ENCODE measurements around the gene CCT8. TPM values are rescaled to one million over a fixed set of nuclear protein-coding genes. Genes with fewer than 3 reads are reported as not detected.

CCT8 gene
- total RNA-seq, 1 experiment from 2014 or later, result 356 TPM

DNA sequence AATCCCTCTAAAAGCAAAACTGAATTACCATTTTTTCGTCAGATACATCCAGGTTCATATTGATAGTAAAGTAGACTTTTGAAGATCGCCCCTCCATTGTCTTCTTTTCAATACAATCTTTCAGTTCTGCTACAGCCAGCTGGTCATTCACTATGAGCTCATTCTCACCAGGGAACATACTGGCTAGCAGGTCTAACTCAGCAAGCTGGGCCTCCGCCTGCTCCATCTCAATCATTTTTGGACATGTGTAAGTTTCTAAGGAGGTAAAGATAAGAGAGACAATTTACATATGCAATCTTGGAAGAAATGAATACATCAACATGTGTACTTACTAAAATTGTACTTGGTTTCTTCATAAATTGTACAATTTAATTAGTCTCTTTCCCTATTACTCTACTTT is 65.1 kb downstream of the CCT8 start:
- no peaks in the 10 kb centered on the region for H3K23me2 ChIP-seq (ENCODE audit: insufficient read length, low read depth, low read length, poor library complexity, severe bottlenecking)
- Mint-ChIP-seq H3K4me1 (no peaks in the 10 kb centered on the region), H3K9me3 (peaks cover 8 to 15% of the 10 kb centered on the region in 2 experiments), H3K4me3 (no peak overlapping the region), H3K27ac (no peak overlapping the region), H3K27me3 (ENCODE audit: low read depth) (peaks cover 5% of the 10 kb centered on the region; the same call in 1 of the 2 replicates), H3K36me3 (ENCODE audit: insufficient read depth in 1 of 3, low read depth in 3 of 3) (peaks cover 5 to 8% (median 5%) of the 10 kb centered on the region in 3 experiments; a peak in 5 of 7 replicates)
- H3K79me1 ChIP-seq (ENCODE audit: insufficient read depth, low read depth, low read length, poor library complexity, severe bottlenecking), result no peaks in the 10 kb centered on the region
- H2AFZ ChIP-seq (ENCODE audit: low read length), result no peak overlapping the region
- H4K8ac ChIP-seq (replicated peaks; ENCODE audit: insufficient read length, low read depth, low read length), result no peak overlapping the region
- no peak overlapping the region for H3K23ac ChIP-seq (ENCODE audit: insufficient read length, low read depth, low read length)
- H4K5ac ChIP-seq (ENCODE audit: insufficient read length, low read depth, low read length), result no peak overlapping the region
- H2BK5ac ChIP-seq (ENCODE audit: insufficient read length, low read length), result no peak overlapping the region
- H3K4me2 ChIP-seq (ENCODE audit: insufficient read depth, insufficient read length, low read length), result no peak overlapping the region
- H3K4me1 ChIP-seq (ENCODE audit: insufficient read depth, low read length), result no peaks in the 10 kb centered on the region
- no peak overlapping the region for H3K14ac ChIP-seq (ENCODE audit: insufficient read depth, low read length)
- no peak overlapping the region for H2BK15ac ChIP-seq (ENCODE audit: low read depth, low read length)
- H3K9me3 ChIP-seq (ENCODE audit: control insufficient read depth, low read depth, low read length), result no peaks in the 10 kb centered on the region
- H3K79me2 ChIP-seq (ENCODE audit: insufficient read depth, low read length), result no peaks in the 10 kb centered on the region
- H3K4ac ChIP-seq (ENCODE audit: low read depth, low read length), result no peak overlapping the region
- no peak overlapping the region for H2BK12ac ChIP-seq (ENCODE audit: insufficient read length, low read depth, low read length)
- WGBS (ENCODE audit: extremely low coverage, insufficient read length, low lambda C conversion rate), result no CpG with 5 or more reads among the region's 3 CpGs
- no peak overlapping the region for H4K91ac ChIP-seq (ENCODE audit: insufficient read length, low read depth, low read length)
- no peak overlapping the region for H3K27ac ChIP-seq (ENCODE audit: insufficient read length, low read depth, low read length)
- H3K56ac ChIP-seq (ENCODE audit: insufficient read length, low read depth, low read length), result no peak overlapping the region
- H3K18ac ChIP-seq (ENCODE audit: insufficient read length, low read depth, low read length), result no peak overlapping the region
- no peak for DNase-seq
- no peaks in the 10 kb centered on the region for H3K27me3 ChIP-seq (ENCODE audit: insufficient read depth, low read length)
- H3T11ph ChIP-seq (ENCODE audit: low read length), result no peak overlapping the region
- no peaks in the 10 kb centered on the region for H4K20me1 ChIP-seq (ENCODE audit: control insufficient read depth, insufficient read depth, insufficient read length)
- TF ChIP-seq, protein P1, sequence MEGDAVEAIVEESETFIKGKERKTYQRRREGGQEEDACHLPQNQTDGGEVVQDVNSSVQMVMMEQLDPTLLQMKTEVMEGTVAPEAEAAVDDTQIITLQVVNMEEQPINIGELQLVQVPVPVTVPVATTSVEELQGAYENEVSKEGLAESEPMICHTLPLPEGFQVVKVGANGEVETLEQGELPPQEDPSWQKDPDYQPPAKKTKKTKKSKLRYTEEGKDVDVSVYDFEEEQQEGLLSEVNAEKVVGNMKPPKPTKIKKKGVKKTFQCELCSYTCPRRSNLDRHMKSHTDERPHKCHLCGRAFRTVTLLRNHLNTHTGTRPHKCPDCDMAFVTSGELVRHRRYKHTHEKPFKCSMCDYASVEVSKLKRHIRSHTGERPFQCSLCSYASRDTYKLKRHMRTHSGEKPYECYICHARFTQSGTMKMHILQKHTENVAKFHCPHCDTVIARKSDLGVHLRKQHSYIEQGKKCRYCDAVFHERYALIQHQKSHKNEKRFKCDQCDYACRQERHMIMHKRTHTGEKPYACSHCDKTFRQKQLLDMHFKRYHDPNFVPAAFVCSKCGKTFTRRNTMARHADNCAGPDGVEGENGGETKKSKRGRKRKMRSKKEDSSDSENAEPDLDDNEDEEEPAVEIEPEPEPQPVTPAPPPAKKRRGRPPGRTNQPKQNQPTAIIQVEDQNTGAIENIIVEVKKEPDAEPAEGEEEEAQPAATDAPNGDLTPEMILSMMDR (conservative IDR thresholded peaks at IDR 0.05), result no peak
- no peak overlapping the region for H2AK5ac ChIP-seq (ENCODE audit: insufficient read length, low read length)
- H2BK120ac ChIP-seq (ENCODE audit: low read depth, low read length, poor library complexity, severe bottlenecking), result no peak overlapping the region
- no peak overlapping the region for H2BK20ac ChIP-seq (ENCODE audit: low read depth, low read length, poor library complexity, severe bottlenecking)
- H3K9ac ChIP-seq (ENCODE audit: extremely low read depth, insufficient read length, low read length), result no peak overlapping the region

Measured in H9 (cell line).